Fibroblast of villous mesenchyme (primary cell): ENCODE measurements around the gene DYDC2. TPM values are rescaled to one million over a fixed set of nuclear protein-coding genes. Genes with fewer than 3 reads are reported as not detected.

Experiments used
- DNase-seq: peaks from one replicate; pipeline ENCODE4 v3.0.0-alpha.2; 2010; ENCODE audit warnings: low read depth
- H3K4me3 ChIP-seq: 2 replicates; pipeline ENCODE4 v1.5.1; 2011; ENCODE audit warnings: low read depth, mild to moderate bottlenecking, low read length
- CTCF ChIP-seq: IDR thresholded peaks from 2 replicates; pipeline ENCODE4 v1.5.1; 2012; ENCODE audit warnings: low read depth, mild to moderate bottlenecking, low read length; ENCODE audit not compliant: insufficient read depth
- total RNA-seq: library from RNA; depleted of rRNA; stranded (reverse); fragments of >200 nt; gene quantifications from 2 replicates; pipeline ENCODE4 v1.2.3, GENCODE V29; 2012

DYDC2 gene
- total RNA-seq, 1 donor: not detected

- DNase-seq: peak; percentile 14
- no peak for TF ChIP-seq CTCF
- no peak overlapping the region for H3K4me3 ChIP-seq
Measured at GRCh38 chr10:80320377-80320776, 36.2 kb upstream of the DYDC2 start.

GRCh38 chr10:80321183-80321582 is 35.4 kb upstream of the DYDC2 start:
- TF ChIP-seq CTCF: no peak
- no peak overlapping the region for H3K4me3 ChIP-seq
- DNase-seq: no peak

GRCh38 chr10:80322158-80322557 is 34.4 kb upstream of the DYDC2 start:
- no peak for DNase-seq
- H3K4me3 ChIP-seq: no peak overlapping the region
- no peak for TF ChIP-seq CTCF

- no peak for TF ChIP-seq CTCF
- H3K4me3 ChIP-seq: no peak overlapping the region
- no peak for DNase-seq
Measured at GRCh38 chr10:80322711-80323110, 33.9 kb upstream of the DYDC2 start.

GRCh38 chr10:80323311-80323710 is 33.3 kb upstream of the DYDC2 start:
- no peak overlapping the region for H3K4me3 ChIP-seq
- TF ChIP-seq CTCF: no peak
- no peak for DNase-seq

- H3K4me3 ChIP-seq: no peak overlapping the region
- no peak for TF ChIP-seq CTCF
- DNase-seq: no peak
Measured at GRCh38 chr10:80324086-80324485, 32.5 kb upstream of the DYDC2 start.

GRCh38 chr10:80324891-80325364 is 31.7 kb upstream of the DYDC2 start:
- DNase-seq: no peak
- H3K4me3 ChIP-seq: no peak overlapping the region
- no peak for TF ChIP-seq CTCF
